ENCODE data around the gene SORCS2. TPM values are rescaled to one million over a fixed set of nuclear protein-coding genes. Genes with fewer than 3 reads are reported as not detected.

Gene SORCS2
- total RNA-seq, 4 donors from 2014 or later, result 1.1 to 2.5 (median 2.0) TPM

GRCh38 chr4:7745301-7745885, 553.1 kb downstream of the SORCS2 start:
- intact Hi-C loops (cut with DNase I), result no loop called here
- 66 to 78% methylated on average over 8 to 11 of the region's 15 CpGs for WGBS, 2 donors
- Histone ChIP-seq H3K27ac (no peak overlapping the region), H3K36me3 (no peaks in the 10 kb centered on the region), H3K4me3 (no peak overlapping the region), H3K9me3 (no peaks in the 10 kb centered on the region), H3K4me1 (peaks cover 0 to 10% (median 3%) of the 10 kb centered on the region in 3 donors), H3K27me3 (peaks cover 0 to 53% (median 0%) of the 10 kb centered on the region in 4 donors)
- no peak for TF ChIP-seq CTCF (IDR thresholded peaks at IDR 0.05)
- TF ChIP-seq POLR2A (IDR thresholded peaks at IDR 0.05), result no peak
- DNase-seq, result no peak

- Histone ChIP-seq H3K27me3 (peaks cover 0 to 65% (median 0%) of the 10 kb centered on the region in 4 donors), H3K27ac (no peak overlapping the region), H3K4me1 (peaks cover 0 to 12% (median 3%) of the 10 kb centered on the region in 3 donors), H3K9me3 (no peaks in the 10 kb centered on the region), H3K36me3 (no peaks in the 10 kb centered on the region), H3K4me3 (no peak overlapping the region)
- DNase-seq, result no peak
- TF ChIP-seq POLR2A (IDR thresholded peaks at IDR 0.05) (no peak), CTCF (IDR thresholded peaks at IDR 0.05) (no peak)
- intact Hi-C loops (cut with DNase I), result no loop called here
- WGBS, 2 donors, result 94 to 99% methylated on average over 4 to 10 of the region's 20 CpGs
These were observed 554.2 kb downstream of the SORCS2 start for GRCh38 chr4:7746351-7747061.

- Histone ChIP-seq H3K4me3 (no peak overlapping the region), H3K27ac (no peak overlapping the region), H3K4me1 (peaks cover 0 to 12% (median 3%) of the 10 kb centered on the region in 3 donors), H3K9me3 (no peaks in the 10 kb centered on the region), H3K36me3 (no peaks in the 10 kb centered on the region), H3K27me3 (peaks cover 0 to 70% (median 0%) of the 10 kb centered on the region in 4 donors)
- DNase-seq, result no peak
- TF ChIP-seq POLR2A (IDR thresholded peaks at IDR 0.05) (no peak), CTCF (IDR thresholded peaks at IDR 0.05) (no peak)
- WGBS, 2 donors, result 71 to 88% methylated on average over 5 of the region's 7 CpGs
- intact Hi-C loops (cut with DNase I), result no loop called here
These were observed 554.7 kb downstream of the SORCS2 start for GRCh38 chr4:7747062-7747385.

GRCh38 chr4:7747566-7747965, 555.2 kb downstream of the SORCS2 start:
- WGBS, 2 donors, result 87 to 95% methylated on average over 7 to 11 of the region's 11 CpGs
- intact Hi-C loops (cut with DNase I), result no loop called here
- no peak for DNase-seq
- no peak for TF ChIP-seq CTCF (IDR thresholded peaks at IDR 0.05)
- Histone ChIP-seq H3K27me3 (peaks cover 0 to 75% (median 0%) of the 10 kb centered on the region in 4 donors), H3K27ac (no peak overlapping the region), H3K4me3 (no peak overlapping the region), H3K9me3 (no peaks in the 10 kb centered on the region), H3K4me1 (peaks cover 0 to 12% (median 3%) of the 10 kb centered on the region in 3 donors), H3K36me3 (no peaks in the 10 kb centered on the region)

- no peaks in the 10 kb centered on the region for H3K36me3 ChIP-seq
- TF ChIP-seq CTCF (IDR thresholded peaks at IDR 0.05), result no peak
- TF ChIP-seq POLR2A (IDR thresholded peaks at IDR 0.05), result no peak
- H3K4me3 ChIP-seq, result no peak overlapping the region
- intact Hi-C loops (cut with DNase I), result no loop called here
- H3K4me1 ChIP-seq, result peaks cover 0 to 30% (median 9%) of the 10 kb centered on the region in 3 donors
- H3K9me3 ChIP-seq, result no peaks in the 10 kb centered on the region
- WGBS, 2 donors, result 57 to 77% methylated on average over 6 of the region's 6 CpGs
- H3K27ac ChIP-seq, result no peak overlapping the region
- DNase-seq, result no peak
- peaks cover 0 to 65% (median 0%) of the 10 kb centered on the region in 4 donors for H3K27me3 ChIP-seq
These were observed 558.2 kb downstream of the SORCS2 start for GRCh38 chr4:7750523-7750922.

Data from esophagus squamous epithelium (tissue), 5 donors.